ENCODE results near the gene C13orf46.

DNA sequence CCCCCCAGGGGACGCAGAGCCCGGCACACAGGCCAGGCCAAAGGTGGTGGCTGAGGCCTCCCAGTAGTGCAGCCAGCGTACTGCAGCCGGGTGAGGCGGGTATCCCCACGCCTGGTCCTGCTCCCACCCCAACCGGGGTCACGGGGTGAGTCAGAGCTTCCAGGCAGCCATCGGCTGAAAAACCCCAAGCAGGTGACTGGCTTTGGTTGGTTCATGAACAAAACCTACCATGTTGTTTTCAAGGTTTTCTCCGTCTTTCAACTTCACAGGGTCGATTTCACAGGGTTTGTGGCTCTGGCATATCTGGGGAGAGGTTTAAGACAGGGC is 42.1 kb upstream of the C13orf46 start:
- TF ChIP-seq EZH2phosphoT487 (IDR thresholded peaks at IDR 0.05; ENCODE audit: low read depth, severe bottlenecking, unreplicated experiment) (no peak), CTCF (IDR thresholded peaks at IDR 0.05; ENCODE audit: poor library complexity) (no peak)
